Breast epithelium (tissue), 3 donors: ENCODE results near the gene GRIK1.

Experiments
- POLR2A ChIP-seq: fragments of 450-650 bp; IDR thresholded peaks from one replicate; pipeline ENCODE4 v1.6.1; 2016; ENCODE audit warnings: antibody characterized with exemption, mild to moderate bottlenecking, moderate library complexity
- TF ChIP-seq, protein P1 (sequence below), 3 donors: fragments of 450-650 bp; IDR thresholded peaks; one replicate each; pipeline ENCODE4 v1.5.1; 2016 to 2017; ENCODE audit warnings: antibody characterized with exemption in 3 of 3, mild to moderate bottlenecking in 3 of 3, moderate library complexity in 3 of 3

DNA sequence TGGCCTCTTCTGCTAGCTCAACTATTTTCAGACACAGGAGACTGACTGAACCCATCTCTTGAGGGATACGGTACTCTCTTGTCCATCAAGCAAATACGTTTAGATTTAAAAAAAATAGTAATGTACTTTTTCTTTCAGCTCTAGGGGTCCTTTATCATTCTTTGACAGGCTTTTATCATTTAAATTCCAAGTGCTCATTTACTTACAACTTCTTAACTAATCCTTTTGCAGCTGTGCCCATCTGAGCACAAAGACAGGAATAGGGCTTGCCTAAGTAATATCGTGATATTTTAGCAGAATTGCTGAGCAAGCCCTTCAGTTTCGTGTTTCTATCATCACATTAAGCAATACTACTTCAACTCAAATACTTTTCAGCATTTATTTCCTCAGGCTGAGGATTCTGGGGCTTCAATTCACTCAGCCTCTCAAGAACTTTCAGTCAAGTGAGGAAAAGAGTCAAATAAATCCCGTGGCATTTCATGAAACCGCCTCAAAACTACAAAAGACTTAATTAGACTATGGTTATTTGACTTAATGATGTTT is 323.5 kb downstream of the GRIK1 start:
- no peak for TF ChIP-seq POLR2A
- TF ChIP-seq, protein P1, sequence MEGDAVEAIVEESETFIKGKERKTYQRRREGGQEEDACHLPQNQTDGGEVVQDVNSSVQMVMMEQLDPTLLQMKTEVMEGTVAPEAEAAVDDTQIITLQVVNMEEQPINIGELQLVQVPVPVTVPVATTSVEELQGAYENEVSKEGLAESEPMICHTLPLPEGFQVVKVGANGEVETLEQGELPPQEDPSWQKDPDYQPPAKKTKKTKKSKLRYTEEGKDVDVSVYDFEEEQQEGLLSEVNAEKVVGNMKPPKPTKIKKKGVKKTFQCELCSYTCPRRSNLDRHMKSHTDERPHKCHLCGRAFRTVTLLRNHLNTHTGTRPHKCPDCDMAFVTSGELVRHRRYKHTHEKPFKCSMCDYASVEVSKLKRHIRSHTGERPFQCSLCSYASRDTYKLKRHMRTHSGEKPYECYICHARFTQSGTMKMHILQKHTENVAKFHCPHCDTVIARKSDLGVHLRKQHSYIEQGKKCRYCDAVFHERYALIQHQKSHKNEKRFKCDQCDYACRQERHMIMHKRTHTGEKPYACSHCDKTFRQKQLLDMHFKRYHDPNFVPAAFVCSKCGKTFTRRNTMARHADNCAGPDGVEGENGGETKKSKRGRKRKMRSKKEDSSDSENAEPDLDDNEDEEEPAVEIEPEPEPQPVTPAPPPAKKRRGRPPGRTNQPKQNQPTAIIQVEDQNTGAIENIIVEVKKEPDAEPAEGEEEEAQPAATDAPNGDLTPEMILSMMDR (IDR thresholded peaks at IDR 0.05): no peak
